ENCODE data around the gene LRPPRC.

The LRPPRC gene

GRCh38 chr2:44004735-44005602 is 9.2 kb upstream of the LRPPRC start:
- in situ Hi-C loops (cut with HindIII; ENCODE audit: low sequenced_read_pairs) = no loop called here
- no peak overlapping the region for H3K4me3 ChIP-seq (ENCODE audit: low read depth, low read length)
- TF ChIP-seq CTCF (IDR thresholded peaks at IDR 0.05; ENCODE audit: low read depth, low read length) = no peak
- DNase-seq (ENCODE audit: low read depth, low spot score) = no peak

GRCh38 chr2:44001716-44002115 is 5.9 kb upstream of the LRPPRC start:
- in situ Hi-C loops (cut with HindIII; ENCODE audit: low sequenced_read_pairs) = no loop called here
- H3K4me3 ChIP-seq (ENCODE audit: low read depth, low read length) = no peak overlapping the region
- TF ChIP-seq CTCF (IDR thresholded peaks at IDR 0.05; ENCODE audit: low read depth, low read length) = no peak
- DNase-seq (ENCODE audit: low read depth, low spot score) = no peak

GRCh38 chr2:43998263-43998662 is 2.5 kb upstream of the LRPPRC start:
- H3K4me3 ChIP-seq (ENCODE audit: low read depth, low read length) = no peak overlapping the region
- in situ Hi-C loops (cut with HindIII; ENCODE audit: low sequenced_read_pairs) = no loop called here
- DNase-seq (ENCODE audit: low read depth, low spot score) = no peak
- no peak for TF ChIP-seq CTCF (IDR thresholded peaks at IDR 0.05; ENCODE audit: low read depth, low read length)

- DNase-seq (ENCODE audit: low read depth, low spot score) = no peak
- in situ Hi-C loops (cut with HindIII; ENCODE audit: low sequenced_read_pairs) = no loop called here
- TF ChIP-seq CTCF (IDR thresholded peaks at IDR 0.05; ENCODE audit: low read depth, low read length) = no peak
- H3K4me3 ChIP-seq (ENCODE audit: low read depth, low read length) = no peak overlapping the region
Measured at GRCh38 chr2:43993437-43993836, 2.4 kb downstream of the LRPPRC start.

- no peak for TF ChIP-seq CTCF (IDR thresholded peaks at IDR 0.05; ENCODE audit: low read depth, low read length)
- H3K4me3 ChIP-seq (ENCODE audit: low read depth, low read length) = no peak overlapping the region
- in situ Hi-C loops (cut with HindIII; ENCODE audit: low sequenced_read_pairs) = no loop called here
- DNase-seq (ENCODE audit: low read depth, low spot score) = no peak
Measured at GRCh38 chr2:43989545-43989944, 6.2 kb downstream of the LRPPRC start.

- no peak for DNase-seq (ENCODE audit: low read depth, low spot score)
- in situ Hi-C loops (cut with HindIII; ENCODE audit: low sequenced_read_pairs) = no loop called here
- TF ChIP-seq CTCF (IDR thresholded peaks at IDR 0.05; ENCODE audit: low read depth, low read length) = no peak
- no peak overlapping the region for H3K4me3 ChIP-seq (ENCODE audit: low read depth, low read length)
Measured at GRCh38 chr2:43986600-43986999, 9.2 kb downstream of the LRPPRC start.
